Stomach (tissue), 4 donors: Measurements from ENCODE around the gene PARL.

Experiments
- CTCF ChIP-seq, 7 experiments: fragments of 450-650 bp in 4 of 7; fragments of 200-600 bp in 3 of 7; sonication (generic) in 3 of 7; IDR thresholded peaks; one replicate each; pipeline ENCODE4 v1.5.1; 2016 to 2019; ENCODE audit warnings: antibody characterized with exemption in 7 of 7, control low read depth in 2 of 7, mild to moderate bottlenecking in 1 of 7
- EP300 ChIP-seq: sonication (generic); formaldehyde crosslinking; IDR thresholded peaks from one replicate; pipeline ENCODE4 v1.6.1; 2017; ENCODE audit warnings: antibody characterized with exemption
- POLR2A ChIP-seq, 4 donors: fragments of 450-650 bp; IDR thresholded peaks; one replicate each; pipeline ENCODE4 v1.6.1; 2016; ENCODE audit warnings: antibody characterized with exemption in 4 of 4, control low read depth in 2 of 4, mild to moderate bottlenecking in 1 of 4, moderate library complexity in 1 of 4
- POLR2AphosphoS5 ChIP-seq, 3 donors: sonication (generic); formaldehyde crosslinking; IDR thresholded peaks; one replicate each; pipeline ENCODE4 v1.6.1; 2016; ENCODE audit warnings: antibody characterized with exemption in 3 of 3

- TF ChIP-seq CTCF (IDR thresholded peaks at IDR 0.05): no peak
- TF ChIP-seq POLR2AphosphoS5 (IDR thresholded peaks at IDR 0.05): no peak
- TF ChIP-seq POLR2A (IDR thresholded peaks at IDR 0.05): no peak
- TF ChIP-seq EP300: no peak
Measured at GRCh38 chr3:183839751-183840150, 44.9 kb downstream of the PARL start.
